HG02970 (cell line): ENCODE results near the gene P2RX3.
"Not testable (repeated sequence)": the region's sequence is repeated elsewhere in the genome, so short reads cannot be mapped to it uniquely, and the experiment has no call there.

Experiments used
- ATAC-seq: cut with Tn5 transposase; IDR thresholded peaks from one replicate; pipeline ENCODE4 v1.9.1; 2021; ENCODE audit warnings: mild to moderate bottlenecking, moderate library complexity, moderate number of reproducible peaks; ENCODE audit not compliant: unreplicated experiment, low FRiP score

P2RX3 gene

DNA sequence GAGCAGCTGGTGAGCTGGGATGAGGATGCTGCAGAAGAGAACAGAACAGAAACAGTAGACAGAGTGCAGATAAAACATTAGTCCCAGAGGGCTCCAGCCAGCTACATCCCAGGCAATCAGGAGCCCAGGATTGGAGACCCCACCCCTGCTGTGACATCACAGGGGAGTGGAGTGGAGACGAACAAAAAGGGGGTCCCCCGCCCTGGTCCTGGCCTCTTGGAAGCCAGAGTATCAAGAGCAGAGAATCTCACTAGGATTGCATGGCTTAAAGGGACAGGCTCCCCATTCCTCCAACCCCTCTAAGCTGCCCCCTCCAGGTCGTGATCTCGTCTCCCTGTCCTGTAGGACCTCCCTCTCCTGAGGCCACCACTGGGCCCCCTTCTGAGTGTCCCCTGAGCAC, at the start of gene P2RX3:
P2RX3 (plus strand) TSS at position 211 of the 400 bp plus-strand sequence. CDS start 199 bp downstream, outside the sequence.
- ATAC-seq, result no peak

DNA sequence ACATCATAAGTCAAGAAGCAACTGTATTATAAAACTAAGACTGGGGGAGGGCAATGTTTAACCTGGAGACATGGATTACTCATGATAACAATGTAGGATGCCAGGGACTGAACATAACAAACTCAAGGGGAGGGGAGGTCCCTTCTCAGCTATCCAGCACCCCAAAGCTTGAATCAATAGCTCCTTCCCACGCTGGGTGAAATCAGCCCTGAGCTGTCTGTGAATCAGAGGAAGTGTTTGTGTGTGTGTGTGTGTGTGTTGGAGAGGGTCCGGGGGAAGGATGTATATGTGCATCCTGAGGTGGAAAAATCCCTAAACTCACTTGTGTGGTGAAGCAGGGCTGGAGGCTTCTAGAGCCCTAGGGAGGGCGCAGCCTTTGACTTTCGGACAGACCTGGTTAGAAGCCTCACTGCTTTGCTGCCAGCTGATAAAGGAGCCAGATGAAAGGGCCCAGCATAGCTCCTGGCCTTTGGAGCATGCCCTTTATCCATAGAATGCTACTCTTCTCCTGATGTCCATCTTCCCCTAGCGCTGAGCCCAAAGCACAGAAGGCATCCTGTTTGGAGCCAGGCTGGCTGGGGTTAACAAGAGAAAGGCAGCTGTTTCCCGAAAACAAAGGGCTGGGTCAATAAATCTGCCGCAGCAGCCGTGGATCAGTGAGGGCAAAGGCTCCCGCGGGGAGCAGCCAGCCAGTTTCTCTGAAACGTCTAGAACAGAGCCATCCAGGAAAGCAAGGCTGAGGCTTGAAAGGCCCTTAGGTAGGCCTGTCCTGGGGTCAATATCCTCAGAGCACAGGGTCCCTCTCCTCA, 49.2 kb upstream of the P2RX3 start:
- no peak for ATAC-seq

DNA sequence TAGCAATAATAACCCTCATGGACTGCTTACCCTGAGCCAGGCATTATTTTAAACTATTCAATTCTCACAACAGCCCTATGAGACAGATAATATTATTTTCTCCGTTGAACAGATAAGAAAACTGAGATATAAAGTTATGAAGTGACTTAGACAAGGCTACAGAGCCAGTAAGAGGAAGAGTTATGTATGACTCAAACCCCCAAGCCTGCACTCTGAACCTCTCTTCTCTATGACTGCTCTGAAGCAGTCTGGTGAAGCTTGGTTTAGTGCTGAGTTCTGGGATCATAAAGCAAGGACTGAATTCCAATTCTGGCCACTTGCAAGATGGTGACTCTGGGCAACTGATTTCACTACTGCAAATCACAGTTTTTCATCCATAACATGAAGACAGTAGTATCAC, 47.9 kb upstream of the P2RX3 start:
- ATAC-seq, result no peak

DNA sequence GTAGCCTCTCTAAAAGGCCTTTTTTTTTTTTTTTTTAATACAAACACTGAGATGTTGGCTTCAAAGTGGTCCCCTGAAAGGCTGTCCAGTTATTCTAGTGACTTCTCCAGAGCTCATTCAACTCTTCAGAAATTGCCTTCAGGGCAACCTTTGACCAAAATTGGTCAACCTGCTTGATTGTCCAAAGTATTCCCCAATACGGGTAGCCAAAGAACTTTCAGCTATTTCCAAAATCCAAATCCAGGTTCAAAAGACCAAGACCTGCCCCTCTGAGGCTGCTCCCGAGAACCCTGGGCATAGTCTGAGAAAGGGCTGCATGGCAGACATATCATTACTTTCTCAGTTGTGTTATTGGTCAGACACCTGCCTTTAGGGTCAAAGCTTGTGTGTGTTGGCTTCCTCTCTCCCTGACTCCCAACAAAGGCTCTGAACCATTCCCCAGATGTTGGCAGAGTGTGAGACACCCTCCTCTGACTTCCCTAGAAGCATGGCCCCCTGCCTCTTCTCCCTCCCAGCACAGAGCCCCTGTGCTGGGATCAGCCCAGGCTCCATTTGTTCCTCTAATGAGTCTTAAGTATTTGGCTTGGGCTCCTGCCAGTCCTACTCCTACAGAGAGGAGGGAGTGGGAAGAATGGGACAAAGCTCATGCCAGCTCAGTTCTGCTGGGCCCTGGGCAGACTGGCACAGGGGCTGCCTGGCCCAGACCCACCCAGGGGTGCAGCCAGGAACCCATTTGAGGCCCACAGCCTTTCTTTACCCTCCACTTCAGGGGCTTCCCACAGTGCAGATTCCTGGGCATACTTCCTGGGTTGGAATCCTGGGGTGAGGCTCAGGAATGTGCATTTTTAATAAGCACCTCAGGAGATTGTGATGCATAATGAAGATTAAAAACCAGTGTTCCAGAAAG, 43.7 kb upstream of the P2RX3 start:
- ATAC-seq, result no peak

DNA sequence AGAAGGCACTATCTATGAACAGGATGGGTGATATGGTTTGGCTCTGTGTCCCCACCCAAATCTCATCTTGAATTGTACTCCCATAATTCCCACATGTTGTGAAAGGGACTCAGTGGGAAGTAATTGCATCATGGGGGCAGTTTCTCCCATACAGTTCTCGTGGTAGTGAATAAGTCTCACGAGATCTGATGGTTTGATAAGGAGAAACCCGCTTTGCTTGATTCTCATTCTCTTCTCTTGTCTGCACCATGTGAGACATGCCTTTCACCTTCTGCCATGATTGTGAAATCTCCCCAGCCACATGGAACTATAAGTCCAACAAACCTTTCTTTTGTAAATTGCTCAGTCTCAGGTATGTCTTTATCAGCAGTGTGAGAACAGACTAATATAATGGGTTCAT, 41.9 kb upstream of the P2RX3 start:
- not testable (repeated sequence) for ATAC-seq

DNA sequence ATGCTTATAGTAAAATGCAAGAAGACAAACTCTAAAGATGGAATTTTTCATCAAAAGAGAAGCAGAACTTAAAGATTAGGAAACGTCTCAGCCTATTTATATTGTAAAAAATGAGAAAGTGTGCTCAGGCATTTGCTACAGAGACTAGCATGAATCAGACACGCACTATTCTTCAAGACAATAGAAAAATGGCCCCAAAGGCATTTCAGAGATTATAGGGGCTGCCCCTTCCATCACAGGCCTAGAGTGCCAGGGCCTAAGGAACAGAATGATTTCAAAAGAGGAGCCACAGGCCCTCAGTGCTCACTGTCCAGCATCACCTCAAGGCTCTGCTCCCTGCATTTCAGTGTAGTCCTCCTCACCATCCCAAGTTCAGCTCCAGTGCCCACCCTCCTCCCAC, 40.9 kb upstream of the P2RX3 start:
- no peak for ATAC-seq

DNA sequence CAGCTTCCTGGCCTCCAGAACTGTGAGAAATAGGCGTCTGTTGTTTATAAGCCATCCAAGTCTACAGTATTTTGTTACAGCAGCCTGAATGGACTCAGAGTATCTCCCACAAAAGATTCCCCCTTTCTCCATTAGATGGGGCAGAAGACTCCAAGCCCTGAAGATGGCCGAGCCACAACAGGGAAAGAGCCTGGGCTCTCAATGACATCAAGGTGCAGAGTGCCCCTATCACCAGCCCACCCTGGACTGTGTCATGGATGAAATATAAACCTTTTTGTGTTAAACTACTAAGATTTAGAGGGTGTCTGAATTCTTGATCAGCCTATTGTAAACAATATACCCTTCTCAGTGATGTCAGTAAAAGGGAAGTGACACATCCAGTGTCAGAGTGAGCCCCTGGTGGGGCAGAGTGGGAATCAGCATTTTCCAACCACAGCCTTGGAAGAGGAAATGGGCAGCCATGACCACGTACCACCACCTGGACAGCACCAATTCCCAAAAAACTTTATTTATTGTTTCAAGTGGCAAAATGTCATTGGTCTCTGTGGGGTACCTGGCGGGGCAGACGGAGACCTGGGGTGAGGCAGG, 38.9 kb upstream of the P2RX3 start:
- ATAC-seq, result no peak

DNA sequence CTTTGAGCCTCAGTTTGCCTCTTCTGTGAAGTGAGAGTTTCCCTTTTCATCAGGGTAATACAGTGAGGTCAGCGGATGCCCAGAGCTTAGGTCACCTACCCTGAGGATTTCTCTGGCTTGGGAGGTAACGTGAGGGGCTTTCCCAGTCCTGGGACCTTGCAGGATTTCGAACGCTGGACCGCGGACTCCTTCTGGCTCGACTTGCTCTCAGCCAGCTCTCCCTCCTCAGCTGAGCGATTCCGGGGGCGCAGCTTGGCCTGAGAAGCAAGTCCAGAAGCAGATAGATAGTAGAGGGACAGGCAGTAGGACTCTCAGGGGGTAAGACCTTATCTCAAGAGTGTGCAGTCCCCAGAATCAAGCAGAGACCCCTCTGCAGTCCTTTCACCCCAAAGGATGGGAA, 37.4 kb upstream of the P2RX3 start:
- no peak for ATAC-seq

DNA sequence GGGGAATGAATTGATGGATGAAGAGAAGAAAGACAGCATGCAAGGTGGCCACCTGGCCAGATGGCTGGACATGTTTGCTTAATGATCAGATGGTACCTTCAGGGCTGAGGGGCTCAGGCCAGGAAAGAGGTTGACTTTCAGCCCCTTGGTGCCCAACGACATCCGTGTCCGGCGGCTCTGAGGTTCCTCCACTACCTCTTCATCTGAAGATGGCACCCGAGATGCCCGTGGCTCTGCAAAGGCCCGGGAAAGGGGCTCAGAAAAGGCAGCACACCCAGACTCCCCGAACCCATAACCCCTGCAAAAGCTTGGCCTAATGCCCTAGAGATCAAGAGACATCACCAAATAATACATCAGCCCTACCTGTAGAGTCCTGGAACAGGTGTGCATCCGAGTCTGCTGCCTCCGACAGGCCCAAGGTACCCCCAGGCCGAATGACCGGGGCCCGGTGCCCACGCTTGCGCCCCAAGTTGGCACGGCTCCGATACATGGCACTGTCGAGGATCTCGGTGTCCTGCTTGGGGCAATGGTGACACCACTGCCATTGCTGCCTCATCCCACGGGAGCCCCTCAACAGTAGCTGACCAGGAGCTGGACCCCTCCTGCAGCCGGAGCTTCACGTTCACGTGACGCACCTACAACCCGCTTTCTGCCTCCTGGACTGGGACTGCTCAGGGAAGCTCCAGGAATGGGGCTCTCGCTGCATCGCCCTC, 36.3 kb upstream of the P2RX3 start:
- no peak for ATAC-seq

DNA sequence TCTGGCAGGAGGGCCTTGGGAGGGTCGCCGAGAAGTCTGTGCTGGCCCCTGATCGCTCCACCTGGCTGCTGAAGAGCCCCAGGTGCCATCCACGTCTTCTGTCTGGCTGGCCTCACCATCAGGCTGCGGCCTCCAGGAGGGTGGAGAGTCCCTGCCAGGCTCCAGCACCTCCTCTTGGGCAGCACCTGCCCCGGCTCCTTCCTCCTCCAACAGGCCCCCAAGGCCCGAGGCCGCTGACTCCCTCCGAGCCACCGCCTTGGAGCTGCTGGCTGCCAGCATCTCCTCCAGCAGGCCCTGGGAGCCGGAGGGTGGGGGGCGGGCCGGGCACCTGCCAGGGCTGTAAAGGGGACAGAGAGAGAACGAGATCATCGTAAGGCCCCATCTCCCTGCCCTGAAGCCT, 35.7 kb upstream of the P2RX3 start:
- ATAC-seq, result no peak

DNA sequence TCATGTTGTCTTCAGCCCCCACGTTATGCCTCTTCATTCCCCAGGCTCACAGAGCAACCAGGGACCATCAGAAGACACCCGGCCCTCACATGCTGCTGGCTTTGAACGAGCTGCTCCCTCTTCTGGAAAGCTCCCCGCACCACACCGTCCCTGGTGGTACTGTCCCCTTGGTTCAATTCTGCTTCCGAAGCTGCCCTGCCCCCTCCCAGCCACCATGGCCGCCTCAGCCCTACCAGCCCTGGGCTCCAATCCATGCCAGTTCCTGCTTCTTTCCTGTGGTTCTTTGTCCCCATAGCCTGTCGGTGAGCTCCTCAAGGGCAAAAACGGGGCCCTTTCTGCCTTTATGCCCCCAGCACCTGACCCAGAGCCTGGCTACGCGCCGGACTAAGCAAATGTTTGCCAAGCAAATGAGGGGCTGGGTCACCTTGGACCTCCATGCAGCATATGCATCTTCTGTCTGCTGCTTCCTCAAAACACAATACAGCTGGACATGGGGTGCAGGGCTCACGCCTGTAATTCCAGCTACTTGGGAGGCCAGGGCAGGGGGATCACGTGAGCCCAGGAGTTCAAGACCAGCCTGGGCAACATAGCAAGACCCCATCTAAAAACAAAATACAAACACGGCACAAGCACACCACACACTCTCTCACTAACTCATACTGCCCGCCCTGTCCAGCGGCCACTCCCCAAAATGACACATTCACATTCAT, 34.7 kb upstream of the P2RX3 start:
- ATAC-seq, result no peak

DNA sequence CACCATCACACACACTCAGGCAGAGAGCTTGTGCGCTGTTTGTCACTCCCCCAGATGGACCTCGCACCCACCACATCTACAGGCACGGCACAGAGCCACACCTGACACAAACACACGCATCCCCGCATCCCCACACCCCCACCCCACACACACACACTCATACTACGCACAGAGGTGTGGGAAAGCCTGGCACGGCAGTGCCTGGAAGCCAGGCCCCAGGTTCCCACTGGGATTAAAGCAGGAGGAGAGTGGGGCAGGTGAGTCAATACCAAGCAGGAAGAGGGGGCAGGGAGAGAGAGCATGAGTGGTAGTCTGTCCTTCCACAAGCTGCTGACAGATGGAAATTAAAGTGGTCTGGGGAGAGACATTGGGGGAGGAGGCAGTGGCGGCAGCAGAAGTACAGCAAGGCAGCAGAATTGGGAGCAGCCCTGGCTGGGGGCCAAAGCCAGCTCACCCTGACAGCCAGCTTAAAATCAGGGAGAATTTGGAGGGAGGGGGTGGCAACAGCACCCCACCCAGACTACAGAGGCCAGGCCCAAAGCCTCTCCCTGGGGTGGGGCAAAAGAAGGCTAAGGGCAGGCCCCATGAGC, 34.1 kb upstream of the P2RX3 start:
- no peak for ATAC-seq

DNA sequence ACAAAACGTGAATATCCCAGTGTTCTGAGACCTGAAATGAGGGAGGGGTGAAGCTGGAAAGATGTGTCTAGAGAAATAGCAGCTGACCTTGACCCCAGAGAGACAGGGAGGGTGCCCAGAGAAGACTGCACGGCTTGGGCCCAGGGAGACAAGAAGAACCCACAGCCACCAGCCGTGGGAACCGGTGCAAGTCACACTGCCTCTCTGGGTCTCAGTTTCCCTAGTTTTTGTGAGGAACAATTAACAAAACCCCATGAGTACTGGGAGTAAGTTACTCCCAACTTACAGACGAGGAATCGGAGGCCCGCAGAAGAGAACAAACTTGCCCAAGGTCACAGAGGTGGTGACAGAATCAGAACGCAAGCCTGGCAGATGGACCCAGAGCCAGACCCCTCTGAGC, 32.6 kb upstream of the P2RX3 start:
- no peak for ATAC-seq

DNA sequence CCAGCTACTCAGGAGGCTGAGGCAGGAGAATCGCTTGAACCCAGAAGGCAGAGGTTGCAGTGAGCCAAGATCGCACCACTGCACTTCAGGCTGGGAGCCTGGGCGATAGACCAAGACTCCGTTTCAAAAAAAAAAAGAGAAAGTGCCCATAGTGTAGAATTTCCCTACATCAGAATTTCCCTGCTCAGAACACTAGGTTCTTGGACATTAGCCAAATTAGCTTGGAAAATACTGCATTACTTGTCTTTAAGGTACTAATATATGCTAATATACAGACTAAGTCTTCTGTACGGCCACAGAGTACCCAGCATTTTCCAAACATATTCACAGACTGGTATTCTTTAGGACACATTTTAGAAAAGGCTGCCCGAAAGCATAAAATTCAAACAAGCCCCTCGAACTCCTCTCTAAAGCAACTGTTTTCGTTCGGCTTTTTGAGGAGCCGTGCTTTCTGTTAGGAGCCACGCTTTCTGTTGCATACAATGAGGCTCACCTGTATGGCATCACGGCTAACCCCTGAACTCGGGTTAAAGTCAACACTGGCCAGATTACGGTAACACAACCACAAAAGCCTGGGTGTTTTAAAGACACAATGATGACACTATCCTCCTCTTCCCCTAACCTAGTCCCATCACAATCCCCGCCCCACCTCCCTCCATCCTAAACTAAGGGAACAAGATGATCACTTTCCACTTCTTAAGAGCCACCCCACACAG, 31.8 kb upstream of the P2RX3 start:
- no peak for ATAC-seq

DNA sequence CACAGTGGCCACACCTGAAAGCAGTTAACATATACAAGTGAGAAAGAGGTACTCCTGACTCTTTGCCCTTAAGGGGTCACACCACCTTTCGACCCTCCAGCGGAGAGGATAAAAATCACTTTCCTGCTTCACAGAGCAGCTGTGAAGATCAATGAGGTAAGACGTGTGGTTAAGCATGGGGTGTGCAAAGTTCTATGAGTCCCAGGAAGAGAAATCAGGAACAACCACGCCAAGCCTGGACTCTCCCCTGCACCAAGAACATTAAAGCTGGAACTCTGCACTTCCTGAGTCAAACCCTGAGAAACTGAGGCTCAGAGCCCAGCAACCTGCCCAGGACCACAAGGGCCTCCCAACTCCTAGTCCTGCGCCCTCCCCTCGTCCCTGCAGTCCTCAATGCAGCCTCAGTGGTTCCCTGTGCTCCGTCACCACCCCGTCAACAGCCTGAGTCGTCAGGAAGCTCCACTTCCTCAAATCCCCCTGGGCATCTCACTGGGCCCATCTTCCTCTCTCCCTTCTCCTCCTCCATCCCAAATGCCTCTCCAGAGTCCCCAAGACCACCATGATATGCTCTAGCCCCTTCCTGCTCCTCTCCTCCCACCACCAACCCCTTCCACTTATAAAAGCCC, 31.1 kb upstream of the P2RX3 start:
- no peak for ATAC-seq

DNA sequence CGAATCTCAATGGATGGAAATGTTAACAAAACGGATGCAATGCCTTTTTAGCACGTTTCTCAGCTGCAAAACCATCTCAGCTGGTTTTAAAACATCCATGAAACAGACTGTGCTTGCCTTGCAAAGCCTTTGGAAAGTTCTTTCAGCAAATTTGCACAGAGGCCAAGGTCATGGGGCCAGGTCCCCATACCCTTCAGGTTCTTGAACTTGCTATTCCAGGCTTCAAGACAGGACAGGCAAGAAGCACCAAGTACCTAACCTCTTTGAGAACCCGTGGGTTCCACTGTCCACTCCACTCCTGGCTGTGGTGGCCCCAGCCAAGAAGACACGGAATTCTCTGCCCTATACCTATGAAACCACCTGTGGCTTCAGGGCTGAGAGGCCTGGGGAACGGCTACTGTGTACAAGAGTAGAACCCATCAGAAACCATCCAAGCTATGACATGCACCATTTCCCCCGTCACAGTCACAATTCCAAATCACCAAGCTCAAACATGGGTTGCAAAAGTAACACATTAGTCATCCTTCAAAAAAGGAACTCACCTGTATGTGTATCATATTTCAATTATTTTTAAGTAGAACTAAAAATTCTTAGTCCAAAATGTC, 30.4 kb upstream of the P2RX3 start:
- ATAC-seq, result no peak

DNA sequence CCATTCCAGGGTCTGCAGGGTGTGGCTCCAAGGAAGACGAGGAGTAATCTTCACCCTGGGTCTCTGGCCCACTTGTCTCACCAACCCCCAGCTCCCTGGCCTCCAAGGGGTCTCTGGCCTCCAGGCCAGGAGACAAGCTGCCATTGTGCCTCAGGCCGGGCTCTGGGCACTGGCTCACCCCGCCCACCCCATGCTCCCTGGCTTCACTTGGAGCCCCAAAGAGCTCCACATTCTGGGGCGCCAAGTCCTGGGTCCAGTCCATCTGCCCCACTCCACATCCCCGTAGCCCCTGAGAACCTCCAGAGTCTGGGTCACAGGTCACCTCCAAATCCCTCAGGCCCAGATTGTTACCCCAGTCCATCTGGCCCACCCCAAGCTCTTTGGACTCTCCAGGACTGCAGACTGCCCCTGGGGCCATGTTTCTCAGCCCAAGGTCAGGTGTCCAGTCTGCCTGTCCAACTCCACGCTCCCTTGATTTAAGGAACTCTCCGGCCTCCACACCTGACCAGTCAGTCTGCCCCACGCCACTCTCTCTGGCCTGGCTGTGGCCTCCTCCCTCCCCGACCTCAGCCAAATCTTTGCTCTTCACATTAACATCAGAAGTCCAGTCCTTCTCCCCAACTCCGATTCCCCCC, 29.6 kb upstream of the P2RX3 start:
- no peak for ATAC-seq
